Vagina (tissue), 2 donors: ENCODE measurements around the gene METTL13.

ENCODE experiments used
- POLR2A ChIP-seq, 2 donors: fragments of 450-650 bp; IDR thresholded peaks; one replicate each; pipeline ENCODE4 v1.6.1; 2017; ENCODE audit warnings: antibody characterized with exemption in 2 of 2, mild to moderate bottlenecking in 2 of 2, moderate library complexity in 2 of 2
- TF ChIP-seq, protein P1 (sequence below), 3 experiments: fragments of 450-650 bp in 2 of 3; fragments of 200-600 bp in 1 of 3; sonication (generic) in 1 of 3; IDR thresholded peaks; one replicate each; pipeline ENCODE4 v1.5.1; 2017 to 2019; ENCODE audit warnings: antibody characterized with exemption in 3 of 3, mild to moderate bottlenecking in 2 of 3, moderate library complexity in 2 of 3

GRCh38 chr1:171784784-171785183, 3.3 kb downstream of the METTL13 start:
- no peak for TF ChIP-seq POLR2A (IDR thresholded peaks at IDR 0.05)
- TF ChIP-seq, protein P1, sequence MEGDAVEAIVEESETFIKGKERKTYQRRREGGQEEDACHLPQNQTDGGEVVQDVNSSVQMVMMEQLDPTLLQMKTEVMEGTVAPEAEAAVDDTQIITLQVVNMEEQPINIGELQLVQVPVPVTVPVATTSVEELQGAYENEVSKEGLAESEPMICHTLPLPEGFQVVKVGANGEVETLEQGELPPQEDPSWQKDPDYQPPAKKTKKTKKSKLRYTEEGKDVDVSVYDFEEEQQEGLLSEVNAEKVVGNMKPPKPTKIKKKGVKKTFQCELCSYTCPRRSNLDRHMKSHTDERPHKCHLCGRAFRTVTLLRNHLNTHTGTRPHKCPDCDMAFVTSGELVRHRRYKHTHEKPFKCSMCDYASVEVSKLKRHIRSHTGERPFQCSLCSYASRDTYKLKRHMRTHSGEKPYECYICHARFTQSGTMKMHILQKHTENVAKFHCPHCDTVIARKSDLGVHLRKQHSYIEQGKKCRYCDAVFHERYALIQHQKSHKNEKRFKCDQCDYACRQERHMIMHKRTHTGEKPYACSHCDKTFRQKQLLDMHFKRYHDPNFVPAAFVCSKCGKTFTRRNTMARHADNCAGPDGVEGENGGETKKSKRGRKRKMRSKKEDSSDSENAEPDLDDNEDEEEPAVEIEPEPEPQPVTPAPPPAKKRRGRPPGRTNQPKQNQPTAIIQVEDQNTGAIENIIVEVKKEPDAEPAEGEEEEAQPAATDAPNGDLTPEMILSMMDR (IDR thresholded peaks at IDR 0.05) = no peak
